ENCODE measurements around the gene TMEM176B.

DNA sequence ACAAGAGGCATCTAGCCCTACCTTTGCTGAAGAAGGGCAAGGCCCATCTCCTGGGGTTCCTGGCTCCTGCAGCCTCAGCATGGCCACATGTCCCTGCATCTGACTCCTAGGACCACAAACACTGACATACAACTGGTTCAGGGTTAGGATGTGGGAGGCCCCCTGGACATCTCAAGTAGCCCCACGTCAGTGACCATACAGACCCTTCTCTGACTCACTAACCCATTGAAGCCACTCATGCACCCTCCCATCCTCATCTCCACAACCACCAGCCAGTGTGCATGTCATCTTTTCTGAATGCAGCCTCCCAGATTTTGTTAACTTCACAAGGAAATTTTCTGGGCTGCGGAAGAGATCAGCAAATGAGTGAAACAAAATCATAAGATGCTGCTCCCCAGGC, 18.2 kb downstream of the TMEM176B start:
- TF ChIP-seq CTCF (IDR thresholded peaks at IDR 0.05) (no peak), POLR2AphosphoS5 (IDR thresholded peaks at IDR 0.05; ENCODE audit: low read depth, low read length) (no peak), TCF7L2 (IDR thresholded peaks at IDR 0.05; ENCODE audit: low read depth, low read length) (no peak)
